Pancreas (tissue), 10 donors: ENCODE measurements around the gene RARB. TPM values are rescaled to one million over a fixed set of nuclear protein-coding genes. Genes with fewer than 3 reads are reported as not detected.

Experiments used
- ATAC-seq, 4 donors: fragments of 200-7000 bp; cut with Tn5 transposase; one replicate each; pipeline versions ENCODE4 v1.8.0 to v1.9.1; 2020; ENCODE audit warnings: mild to moderate bottlenecking in 4 of 4, moderate library complexity in 4 of 4
- DNase-seq, 6 donors: peaks; one replicate each; pipeline ENCODE4 v3.0.0-alpha.2; 2020
- FAIRE-seq: peaks from 2 replicates; lab custom pipeline; 2012; peaks lifted over from hg19 to GRCh38; lab: Jason Lieb, UNC
- H3K27ac ChIP-seq, 4 donors: fragments of 200-600 bp; sonication (generic); 1 replicate in 3 of 4; 2 replicates in 1 of 4; pipeline versions ENCODE4 v1.5.0 to v1.8.0; 2020
- H3K27me3 ChIP-seq, 4 donors: fragments of 200-600 bp; one replicate each; pipeline ENCODE4 v1.8.0; 2021
- H3K36me3 ChIP-seq, 3 donors: fragments of 200-600 bp; sonication (generic) in 1 of 3; one replicate each; pipeline versions ENCODE4 v1.5.0 to v1.8.0; 2020 to 2021
- H3K4me1 ChIP-seq, 3 donors: fragments of 200-600 bp; one replicate each; pipeline ENCODE4 v1.8.0; 2021
- H3K4me3 ChIP-seq, 4 donors: fragments of 200-600 bp; sonication (generic) in 2 of 4; one replicate each; pipeline versions ENCODE4 v1.5.0 to v1.8.0; 2020 to 2021
- H3K9me3 ChIP-seq, 4 donors: fragments of 200-600 bp; one replicate each; pipeline ENCODE4 v1.8.0; 2021
- WGBS, 2 donors: extraction: QIAGEN DNeasy Blood & Tissue Kit; methylation state at CpG; one replicate each; pipeline ENCODE4 v1.1.7; 2013; 5-methylcytosine and 5-hydroxymethylcytosine counted together
- intact Hi-C, 3 donors: fragments of 100-400 bp; cut with DNase I; formaldehyde crosslinking; loops; one replicate each; pipeline versions ENCODE4 v1.11.1 to v1.14.2; 2022
- polyA plus RNA-seq, 2 donors: library from polyadenylated mRNA; stranded (reverse); fragments of 200-250 nt; gene quantifications; one replicate each; pipeline ENCODE4 v1.2.3, GENCODE V29; 2013
- total RNA-seq, 6 donors: library from RNA; stranded (reverse); fragmentation: NEBNext Ultra II Directional in 4 of 6; extraction: Animal tissue kit (Norgen Biotek cat#: 25700) in 4 of 6; gene quantifications; one replicate each; pipeline versions ENCODE4 v1.2.1 to v1.2.4, GENCODE V29; 2021 to 2023
- TF ChIP-seq, protein P1 (sequence below), 4 donors: fragments of 200-600 bp; sonication (generic) in 3 of 4; IDR thresholded peaks; one replicate each; pipeline versions ENCODE4 v1.5.0 to v1.8.0; 2021; ENCODE audit warnings: antibody characterized with exemption in 4 of 4
- donor health status: healthy with polysubstance abuse.
- donor health status: DM: no; HTN: no; CAD: no; lungs with moderate emphysema.
- donor health status: DM: no; HTN: no; CAD: no.
- donor health status: control.
- donor health status: control.
- donor health status: Bipolar disorder and iron deficiency.
- donor health status: DM: yes; HTN: yes; CAD: no.
- donor health status: DM: no; HTN: no; CAD: no.
- donor health status: DM: no; HTN: no; CAD: no.
- donor health status: DM: yes; HTN: yes; CAD: no.

RARB gene
- total and polyA plus RNA-seq, 8 donors = 0.49 to 3.3 (median 0.75) TPM

DNA sequence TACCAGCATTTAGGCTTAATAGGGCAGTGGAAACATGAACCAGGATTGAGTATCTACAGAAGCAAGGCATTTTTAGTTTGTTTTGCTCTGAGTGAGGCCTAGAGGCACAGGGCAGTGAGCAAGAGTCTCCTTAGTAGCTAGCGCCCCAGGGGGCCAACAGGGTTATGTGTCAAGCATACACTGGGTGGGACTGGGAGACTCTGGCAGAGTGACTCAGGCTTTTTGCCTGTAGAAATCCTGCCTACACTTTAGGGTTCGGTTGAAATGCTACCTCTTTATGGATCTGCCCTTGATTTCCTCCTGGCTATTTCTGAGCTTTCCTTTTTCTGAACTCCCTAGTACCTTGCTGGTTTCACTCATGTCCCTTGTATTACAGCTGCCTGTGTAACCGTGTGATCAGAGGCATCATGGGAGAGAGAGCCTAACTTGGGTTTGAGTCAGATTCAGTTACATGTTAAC, 164.5 kb downstream of the RARB start:
- DNase-seq (peak in 1 of 6 donors; percentile 7), FAIRE-seq (no peak), ATAC-seq (peak in 3 of 4 donors; percentile 50 to 63 (median 55))
- 27 to 29% methylated on average over 3 of the region's 3 CpGs for WGBS, 2 donors
- Histone ChIP-seq H3K36me3 (peaks cover 0 to 4% (median 0%) of the 10 kb centered on the region in 3 donors), H3K27ac (no peak overlapping the region), H3K9me3 (no peaks in the 10 kb centered on the region), H3K27me3 (no peaks in the 10 kb centered on the region), H3K4me1 (peaks cover 0 to 12% (median 0%) of the 10 kb centered on the region in 3 donors), H3K4me3 (no peak overlapping the region)
- intact Hi-C loops = no loop called here
- TF ChIP-seq, protein P1, sequence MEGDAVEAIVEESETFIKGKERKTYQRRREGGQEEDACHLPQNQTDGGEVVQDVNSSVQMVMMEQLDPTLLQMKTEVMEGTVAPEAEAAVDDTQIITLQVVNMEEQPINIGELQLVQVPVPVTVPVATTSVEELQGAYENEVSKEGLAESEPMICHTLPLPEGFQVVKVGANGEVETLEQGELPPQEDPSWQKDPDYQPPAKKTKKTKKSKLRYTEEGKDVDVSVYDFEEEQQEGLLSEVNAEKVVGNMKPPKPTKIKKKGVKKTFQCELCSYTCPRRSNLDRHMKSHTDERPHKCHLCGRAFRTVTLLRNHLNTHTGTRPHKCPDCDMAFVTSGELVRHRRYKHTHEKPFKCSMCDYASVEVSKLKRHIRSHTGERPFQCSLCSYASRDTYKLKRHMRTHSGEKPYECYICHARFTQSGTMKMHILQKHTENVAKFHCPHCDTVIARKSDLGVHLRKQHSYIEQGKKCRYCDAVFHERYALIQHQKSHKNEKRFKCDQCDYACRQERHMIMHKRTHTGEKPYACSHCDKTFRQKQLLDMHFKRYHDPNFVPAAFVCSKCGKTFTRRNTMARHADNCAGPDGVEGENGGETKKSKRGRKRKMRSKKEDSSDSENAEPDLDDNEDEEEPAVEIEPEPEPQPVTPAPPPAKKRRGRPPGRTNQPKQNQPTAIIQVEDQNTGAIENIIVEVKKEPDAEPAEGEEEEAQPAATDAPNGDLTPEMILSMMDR (IDR thresholded peaks at IDR 0.05) = no peak

DNA sequence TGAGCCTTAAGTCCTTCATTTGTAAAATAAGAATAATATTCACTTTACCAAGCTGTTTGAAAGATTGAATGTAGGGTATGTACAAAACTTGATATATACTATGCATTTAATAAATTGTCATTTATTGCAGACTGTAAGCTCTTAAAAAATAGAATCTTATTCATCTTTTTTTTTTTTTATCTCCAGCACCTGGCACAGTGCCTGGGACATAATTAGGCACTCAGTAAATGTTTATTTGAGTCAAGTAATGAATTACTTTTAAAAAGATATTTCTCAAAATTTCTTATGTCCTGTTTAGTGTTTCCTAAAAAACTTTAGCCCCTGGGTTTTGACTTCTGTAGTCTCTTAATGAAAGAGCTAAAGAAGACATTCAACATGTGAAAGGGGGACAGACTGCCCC, 164.9 kb downstream of the RARB start:
- no peaks in the 10 kb centered on the region for H3K27me3 ChIP-seq
- ATAC-seq (no peak), DNase-seq (no peak), FAIRE-seq (no peak)
- peaks cover 0 to 9% (median 2%) of the 10 kb centered on the region in 3 donors for H3K36me3 ChIP-seq
- no peaks in the 10 kb centered on the region for H3K9me3 ChIP-seq
- H3K27ac ChIP-seq = no peak overlapping the region
- intact Hi-C loops = no loop called here
- H3K4me3 ChIP-seq = no peak overlapping the region
- H3K4me1 ChIP-seq = peaks cover 0 to 12% (median 0%) of the 10 kb centered on the region in 3 donors
- TF ChIP-seq, protein P1 (IDR thresholded peaks at IDR 0.05) = no peak

DNA sequence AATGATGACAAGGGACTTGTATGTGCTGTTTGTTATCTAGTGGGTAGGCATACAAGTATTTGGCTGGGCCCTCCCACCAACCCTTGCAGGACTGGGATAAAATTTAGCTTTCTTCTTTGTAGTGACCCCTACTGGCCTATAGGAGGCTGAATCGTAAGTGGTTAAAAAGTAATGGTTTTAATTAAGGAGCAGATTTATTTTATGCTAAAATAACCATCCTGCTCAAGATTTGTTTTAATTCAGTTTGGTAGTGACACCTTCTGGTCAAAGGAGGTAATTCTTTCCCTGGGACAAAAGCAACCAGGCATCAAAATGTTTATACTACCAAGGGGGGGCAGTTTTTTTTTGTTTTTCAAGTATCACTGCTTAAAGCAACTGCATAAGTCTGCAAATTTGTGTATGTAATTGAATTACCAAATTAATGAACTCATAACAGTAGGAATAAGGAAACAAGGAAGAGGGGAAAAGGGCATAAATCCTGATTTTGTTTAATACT, 166.0 kb downstream of the RARB start:
- intact Hi-C loops = no loop called here
- 0 to 2% methylated on average over 1 of the region's 1 CpG for WGBS, 2 donors
- H3K4me3 ChIP-seq = no peak overlapping the region
- H3K27ac ChIP-seq = no peak overlapping the region
- TF ChIP-seq, protein P1 (IDR thresholded peaks at IDR 0.05) = peak; percentile 34 to 73 (median 64)
- ATAC-seq (peak; percentile 58 to 68 (median 65)), DNase-seq (no peak), FAIRE-seq (peak; percentile 72)
- H3K36me3 ChIP-seq = peaks cover 0 to 14% (median 3%) of the 10 kb centered on the region in 3 donors
- peaks cover 0 to 12% (median 0%) of the 10 kb centered on the region in 3 donors for H3K4me1 ChIP-seq
- H3K27me3 ChIP-seq = no peaks in the 10 kb centered on the region
- H3K9me3 ChIP-seq = no peaks in the 10 kb centered on the region

DNA sequence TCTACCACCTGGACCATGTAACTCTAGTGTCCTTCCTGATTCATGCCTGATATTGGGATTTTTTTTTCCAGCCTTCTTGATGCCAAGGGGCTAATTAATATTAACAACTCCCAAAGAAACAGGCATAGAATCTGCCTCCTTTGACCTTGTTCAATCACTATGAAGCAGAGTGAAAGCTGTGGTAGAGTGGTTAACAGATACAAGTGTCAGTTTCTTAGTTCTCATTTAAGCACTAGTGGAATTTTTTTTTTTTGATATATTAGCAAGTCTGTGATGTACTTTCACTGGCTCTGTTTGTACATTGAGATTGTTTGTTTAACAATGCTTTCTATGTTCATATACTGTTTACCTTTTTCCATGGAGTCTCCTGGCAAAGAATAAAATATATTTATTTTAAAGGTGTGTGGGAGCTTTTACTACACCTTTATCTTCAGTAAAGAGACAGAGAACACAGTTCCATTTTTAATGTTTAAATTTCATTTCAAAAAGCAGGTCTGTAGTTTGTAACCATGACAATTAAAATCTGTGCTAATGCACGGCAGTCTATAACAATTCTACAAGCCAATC, 169.6 kb downstream of the RARB start:
- no peak for FAIRE-seq

More for the DNA sequence above, 169.6 kb downstream of the RARB start:
- intact Hi-C loops = no loop called here
- Histone ChIP-seq H3K36me3 (peaks cover 0 to 17% (median 7%) of the 10 kb centered on the region in 3 donors), H3K27me3 (no peaks in the 10 kb centered on the region), H3K27ac (no peak overlapping the region), H3K4me1 (peaks cover 0 to 11% (median 0%) of the 10 kb centered on the region in 3 donors), H3K9me3 (no peaks in the 10 kb centered on the region), H3K4me3 (no peak overlapping the region)
- no peak for DNase-seq
- TF ChIP-seq, protein P1 (IDR thresholded peaks at IDR 0.05) = no peak
- ATAC-seq = no peak
- WGBS, 2 donors = 75 to 78% methylated on average over 1 of the region's 1 CpG
